ENCODE results near the gene CROCC2.

DNA sequence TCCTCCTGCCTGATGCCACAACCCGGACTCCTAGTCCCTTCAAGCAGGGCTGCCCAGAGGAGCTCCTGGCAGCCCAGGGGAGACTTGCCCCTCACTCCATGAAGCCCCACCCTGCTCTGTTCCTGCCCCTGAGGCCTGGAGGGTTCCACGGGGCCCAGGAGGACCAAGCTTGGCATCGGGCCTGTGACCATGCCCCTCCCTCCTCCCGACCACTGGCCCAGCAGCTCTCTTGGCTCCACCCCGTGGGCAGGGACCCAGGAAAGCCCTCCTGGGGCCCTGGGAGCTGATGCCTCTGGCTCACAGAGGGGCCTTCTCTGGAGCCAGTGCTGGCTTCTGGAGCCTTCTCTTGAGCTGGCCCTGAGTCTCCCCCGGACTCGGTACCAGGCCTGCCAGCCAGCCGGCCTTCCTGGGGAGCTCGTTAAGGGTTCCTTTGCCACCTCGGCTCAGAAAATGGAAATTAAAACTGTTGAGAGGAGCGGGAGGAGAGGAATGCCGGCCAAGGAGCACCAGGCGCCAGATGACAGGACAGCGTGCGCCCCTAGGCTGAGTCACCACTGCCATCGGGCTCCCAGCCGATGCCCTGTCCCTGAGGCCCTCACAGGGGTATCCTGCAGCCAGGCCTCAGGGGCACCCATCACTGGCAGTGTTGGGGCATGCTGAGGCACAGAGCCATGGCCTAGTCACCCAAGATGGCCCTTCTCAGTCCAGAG is 51.7 kb downstream of the CROCC2 start:
- TF ChIP-seq, protein P1, sequence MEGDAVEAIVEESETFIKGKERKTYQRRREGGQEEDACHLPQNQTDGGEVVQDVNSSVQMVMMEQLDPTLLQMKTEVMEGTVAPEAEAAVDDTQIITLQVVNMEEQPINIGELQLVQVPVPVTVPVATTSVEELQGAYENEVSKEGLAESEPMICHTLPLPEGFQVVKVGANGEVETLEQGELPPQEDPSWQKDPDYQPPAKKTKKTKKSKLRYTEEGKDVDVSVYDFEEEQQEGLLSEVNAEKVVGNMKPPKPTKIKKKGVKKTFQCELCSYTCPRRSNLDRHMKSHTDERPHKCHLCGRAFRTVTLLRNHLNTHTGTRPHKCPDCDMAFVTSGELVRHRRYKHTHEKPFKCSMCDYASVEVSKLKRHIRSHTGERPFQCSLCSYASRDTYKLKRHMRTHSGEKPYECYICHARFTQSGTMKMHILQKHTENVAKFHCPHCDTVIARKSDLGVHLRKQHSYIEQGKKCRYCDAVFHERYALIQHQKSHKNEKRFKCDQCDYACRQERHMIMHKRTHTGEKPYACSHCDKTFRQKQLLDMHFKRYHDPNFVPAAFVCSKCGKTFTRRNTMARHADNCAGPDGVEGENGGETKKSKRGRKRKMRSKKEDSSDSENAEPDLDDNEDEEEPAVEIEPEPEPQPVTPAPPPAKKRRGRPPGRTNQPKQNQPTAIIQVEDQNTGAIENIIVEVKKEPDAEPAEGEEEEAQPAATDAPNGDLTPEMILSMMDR (IDR thresholded peaks at IDR 0.05): no peak
- no peak for TF ChIP-seq POLR2A (IDR thresholded peaks at IDR 0.05)
